IPS-18c (cell line): Measurements from ENCODE around the gene GJB4.
"Not testable (repeated sequence)": the region's sequence is repeated elsewhere in the genome, so short reads cannot be mapped to it uniquely, and the experiment has no call there.

ENCODE experiments used
- H3K4me3 ChIP-seq: 2 replicates; pipeline ENCODE4 v1.7.0; 2013; ENCODE audit warnings: low read depth, mild to moderate bottlenecking, low read length, moderate library complexity; ENCODE audit not compliant: insufficient read depth
- H3K9me3 ChIP-seq: one replicate; pipeline ENCODE4 v1.6.1; 2013; ENCODE audit warnings: mild to moderate bottlenecking, low read length, moderate library complexity; ENCODE audit not compliant: control insufficient read depth, insufficient read depth

GJB4 gene

GRCh38 chr1:34785875-34786470 lies 26.4 kb downstream of the GJB4 start:
- Histone ChIP-seq H3K9me3 (no peaks in the 10 kb centered on the region), H3K4me3 (no peak overlapping the region)

- Histone ChIP-seq H3K4me3 (no peak overlapping the region), H3K9me3 (no peaks in the 10 kb centered on the region)
Observed at GRCh38 chr1:34786521-34787325, 27.2 kb downstream of the GJB4 start.

- no peak overlapping the region for H3K4me3 ChIP-seq
- H3K9me3 ChIP-seq = no peaks in the 10 kb centered on the region
Observed at GRCh38 chr1:34787461-34788420, 28.2 kb downstream of the GJB4 start.

- no peak overlapping the region for H3K4me3 ChIP-seq
- no peaks in the 10 kb centered on the region for H3K9me3 ChIP-seq
Observed at GRCh38 chr1:34790985-34791384, 31.4 kb downstream of the GJB4 start.

- H3K4me3 ChIP-seq = peak overlapping the region; percentile 28
- H3K9me3 ChIP-seq = no peaks in the 10 kb centered on the region
Observed at GRCh38 chr1:34792424-34792823, 32.9 kb downstream of the GJB4 start.

- no peaks in the 10 kb centered on the region for H3K9me3 ChIP-seq
- H3K4me3 ChIP-seq = peak within 1 kb of the TSS; percentile 41
Observed at GRCh38 chr1:34792868-34793727, 33.6 kb downstream of the GJB4 start, which contains the start of gene GJA4. Gene GJA4 (plus strand): TSS chr1:34792999. CDS start chr1:34794214, 1,215 bp downstream.

- H3K4me3 ChIP-seq = no peak overlapping the region
- H3K9me3 ChIP-seq = no peaks in the 10 kb centered on the region
Observed at GRCh38 chr1:34794001-34794789, 34.7 kb downstream of the GJB4 start.

- H3K9me3 ChIP-seq = no peaks in the 10 kb centered on the region
- no peak overlapping the region for H3K4me3 ChIP-seq
Observed at GRCh38 chr1:34794790-34795180, 35.2 kb downstream of the GJB4 start.

GRCh38 chr1:34795916-34796315 lies 36.4 kb downstream of the GJB4 start:
- Histone ChIP-seq H3K4me3 (no peak overlapping the region), H3K9me3 (no peaks in the 10 kb centered on the region)

- H3K4me3 ChIP-seq = no peak overlapping the region
- no peaks in the 10 kb centered on the region for H3K9me3 ChIP-seq
Observed at GRCh38 chr1:34796990-34797389, 37.5 kb downstream of the GJB4 start.

- no peak overlapping the region for H3K4me3 ChIP-seq
- peaks cover 2% of the 10 kb centered on the region for H3K9me3 ChIP-seq
Observed at GRCh38 chr1:34800214-34800613, 40.7 kb downstream of the GJB4 start.

GRCh38 chr1:34803770-34804169 lies 44.2 kb downstream of the GJB4 start:
- Histone ChIP-seq H3K4me3 (no peak overlapping the region), H3K9me3 (peaks cover 2% of the 10 kb centered on the region)

GRCh38 chr1:34806396-34806795 lies 46.9 kb downstream of the GJB4 start:
- Histone ChIP-seq H3K9me3 (peaks cover 2% of the 10 kb centered on the region), H3K4me3 (no peak overlapping the region)

GRCh38 chr1:34808051-34808810 lies 48.7 kb downstream of the GJB4 start:
- no peak overlapping the region for H3K4me3 ChIP-seq
- H3K9me3 ChIP-seq = peaks cover 2% of the 10 kb centered on the region

- H3K9me3 ChIP-seq, H3K4me3 ChIP-seq: not testable (repeated sequence)
Observed at GRCh38 chr1:34810781-34811180, 51.2 kb downstream of the GJB4 start.
